T-helper 22 cell (primary cell): ENCODE measurements around the gene GABRB3.

Experiments used
- DNase-seq: peaks from one replicate; pipeline ENCODE4 v3.0.0-alpha.2; 2020; ENCODE audit warnings: low read depth

GABRB3 gene

GRCh38 chr15:26630857-26631256 is 142.0 kb downstream of the GABRB3 start:
- DNase-seq: no peak

- peak; percentile 2 for DNase-seq
These were observed 143.9 kb downstream of the GABRB3 start for GRCh38 chr15:26628879-26629529.

- no peak for DNase-seq
These were observed 144.8 kb downstream of the GABRB3 start for GRCh38 chr15:26628071-26628470.

GRCh38 chr15:26624128-26624527 is 148.7 kb downstream of the GABRB3 start:
- no peak for DNase-seq

GRCh38 chr15:26623071-26623470 is 149.8 kb downstream of the GABRB3 start:
- DNase-seq: no peak

- DNase-seq: no peak
These were observed 151.1 kb downstream of the GABRB3 start for GRCh38 chr15:26621816-26622215.

- DNase-seq: no peak
These were observed 152.1 kb downstream of the GABRB3 start for GRCh38 chr15:26620528-26621458.

GRCh38 chr15:26615927-26616302 is 157.0 kb downstream of the GABRB3 start:
- DNase-seq: no peak

- no peak for DNase-seq
These were observed 157.5 kb downstream of the GABRB3 start for GRCh38 chr15:26615188-26615926.

GRCh38 chr15:26614734-26615133 is 158.1 kb downstream of the GABRB3 start:
- no peak for DNase-seq

- no peak for DNase-seq
These were observed 174.2 kb downstream of the GABRB3 start for GRCh38 chr15:26598704-26599103.

- DNase-seq: no peak
These were observed 177.3 kb downstream of the GABRB3 start for GRCh38 chr15:26595611-26596010.

- no peak for DNase-seq
These were observed 182.2 kb downstream of the GABRB3 start for GRCh38 chr15:26590676-26591075.

- DNase-seq: no peak
These were observed 190.0 kb downstream of the GABRB3 start for GRCh38 chr15:26582840-26583239.

GRCh38 chr15:26580943-26581342 is 191.9 kb downstream of the GABRB3 start:
- DNase-seq: no peak

- no peak for DNase-seq
These were observed 200.1 kb downstream of the GABRB3 start for GRCh38 chr15:26572602-26573350.

GRCh38 chr15:26571346-26571745 is 201.5 kb downstream of the GABRB3 start:
- DNase-seq: no peak

- no peak for DNase-seq
These were observed 207.3 kb downstream of the GABRB3 start for GRCh38 chr15:26565542-26565941.

- DNase-seq: no peak
These were observed 208.5 kb downstream of the GABRB3 start for GRCh38 chr15:26564361-26564760.

GRCh38 chr15:26562336-26562735 is 210.5 kb downstream of the GABRB3 start:
- DNase-seq: no peak

- DNase-seq: no peak
These were observed 211.0 kb downstream of the GABRB3 start for GRCh38 chr15:26561896-26562295.

GRCh38 chr15:26561130-26561529 is 211.7 kb downstream of the GABRB3 start:
- no peak for DNase-seq
